GM19023 (cell line): ENCODE results near the gene NACAD.

Experiments used
- ATAC-seq: cut with Tn5 transposase; IDR thresholded peaks from one replicate; pipeline ENCODE4 v1.9.1; 2021; ENCODE audit warnings: mild to moderate bottlenecking, moderate library complexity; ENCODE audit not compliant: unreplicated experiment

The NACAD gene

GRCh38 chr7:45075871-45076796 lies 12.6 kb downstream of the NACAD start:
- no peak for ATAC-seq

GRCh38 chr7:45075355-45075644 lies 13.5 kb downstream of the NACAD start:
- no peak for ATAC-seq

GRCh38 chr7:45074528-45075354 lies 14.0 kb downstream of the NACAD start:
- ATAC-seq = no peak

GRCh38 chr7:45073786-45074527 lies 14.8 kb downstream of the NACAD start:
- ATAC-seq = no peak

GRCh38 chr7:45073031-45073785 lies 15.6 kb downstream of the NACAD start:
- ATAC-seq = no peak

- ATAC-seq = no peak
These were observed 16.4 kb downstream of the NACAD start for GRCh38 chr7:45072131-45073030.

GRCh38 chr7:45071528-45071927 lies 17.2 kb downstream of the NACAD start:
- ATAC-seq = no peak

- ATAC-seq = no peak
These were observed 18.5 kb downstream of the NACAD start for GRCh38 chr7:45070254-45070642.

GRCh38 chr7:45069444-45070253 lies 19.1 kb downstream of the NACAD start:
- no peak for ATAC-seq

GRCh38 chr7:45068236-45069023 lies 20.3 kb downstream of the NACAD start:
- no peak for ATAC-seq

GRCh38 chr7:45067582-45067981 lies 21.2 kb downstream of the NACAD start:
- ATAC-seq = no peak

- ATAC-seq = no peak
These were observed 22.4 kb downstream of the NACAD start for GRCh38 chr7:45066409-45066808.

GRCh38 chr7:45065031-45065995 lies 23.5 kb downstream of the NACAD start:
- ATAC-seq = no peak

GRCh38 chr7:45064047-45064725 lies 24.6 kb downstream of the NACAD start:
- no peak for ATAC-seq

- ATAC-seq = no peak
These were observed 26.9 kb downstream of the NACAD start for GRCh38 chr7:45061806-45062425.

GRCh38 chr7:45061352-45061751 lies 27.4 kb downstream of the NACAD start:
- no peak for ATAC-seq
